GM18858 (cell line): ENCODE data around the gene CAPZA3.
"Not testable (repeated sequence)": the region's sequence is repeated elsewhere in the genome, so short reads cannot be mapped to it uniquely, and the experiment has no call there.

Experiments used
- ATAC-seq: cut with Tn5 transposase; IDR thresholded peaks from one replicate; pipeline ENCODE4 v1.9.1; 2021; ENCODE audit not compliant: unreplicated experiment

CAPZA3 gene, protein sequence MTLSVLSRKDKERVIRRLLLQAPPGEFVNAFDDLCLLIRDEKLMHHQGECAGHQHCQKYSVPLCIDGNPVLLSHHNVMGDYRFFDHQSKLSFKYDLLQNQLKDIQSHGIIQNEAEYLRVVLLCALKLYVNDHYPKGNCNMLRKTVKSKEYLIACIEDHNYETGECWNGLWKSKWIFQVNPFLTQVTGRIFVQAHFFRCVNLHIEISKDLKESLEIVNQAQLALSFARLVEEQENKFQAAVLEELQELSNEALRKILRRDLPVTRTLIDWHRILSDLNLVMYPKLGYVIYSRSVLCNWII

GRCh38 chr12:18737819-18738218 lies at the start of gene CAPZA3, which contains the start of gene PLCZ1:
Gene CAPZA3 (plus strand): TSS chr12:18738119. CDS start chr12:18738269, 150 bp downstream.
Gene PLCZ1 (minus strand): TSS chr12:18738012. CDS start chr12:18737371, 641 bp downstream.
- ATAC-seq = no peak

DNA sequence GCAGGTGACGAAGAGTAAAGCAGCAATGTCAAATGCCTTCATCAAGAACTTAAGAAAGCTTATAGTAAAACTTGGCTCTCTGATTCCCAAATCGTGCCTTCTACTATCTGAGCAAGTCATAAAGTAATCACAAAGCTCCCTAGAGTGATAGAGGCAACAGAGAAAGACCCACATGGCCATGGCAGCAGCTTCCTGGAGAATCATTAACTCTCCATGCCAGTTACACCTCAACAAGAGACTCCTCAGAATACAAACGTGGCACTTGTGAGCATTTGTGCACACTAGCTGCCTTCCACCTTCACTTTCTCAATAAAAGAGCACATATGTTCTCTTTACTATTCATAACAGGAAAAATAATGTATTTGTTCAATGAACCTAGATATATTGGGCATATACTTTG lies 48.1 kb upstream of the CAPZA3 start:
- ATAC-seq = no peak

DNA sequence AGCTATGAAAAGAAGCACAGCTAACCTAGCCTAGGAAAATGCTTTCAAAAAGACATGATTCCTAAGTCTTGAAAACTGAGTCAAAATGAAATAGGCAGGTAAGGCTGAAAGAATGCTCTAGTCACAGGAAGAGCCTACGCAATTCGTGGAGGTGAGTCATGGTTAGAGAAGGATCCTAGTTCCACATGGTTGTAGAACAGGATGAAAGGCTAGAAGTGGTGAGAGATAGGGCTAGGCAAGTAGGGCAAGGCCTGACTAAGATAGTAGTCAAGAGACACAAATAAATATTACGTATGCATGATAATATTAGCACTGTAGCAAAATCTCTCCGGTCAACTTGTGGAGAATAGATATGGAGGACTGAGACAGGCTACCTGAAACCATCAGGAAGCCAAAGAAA lies 47.3 kb upstream of the CAPZA3 start:
- no peak for ATAC-seq

GRCh38 chr12:18693986-18694385 lies 43.9 kb upstream of the CAPZA3 start:
- ATAC-seq = not testable (repeated sequence)

DNA sequence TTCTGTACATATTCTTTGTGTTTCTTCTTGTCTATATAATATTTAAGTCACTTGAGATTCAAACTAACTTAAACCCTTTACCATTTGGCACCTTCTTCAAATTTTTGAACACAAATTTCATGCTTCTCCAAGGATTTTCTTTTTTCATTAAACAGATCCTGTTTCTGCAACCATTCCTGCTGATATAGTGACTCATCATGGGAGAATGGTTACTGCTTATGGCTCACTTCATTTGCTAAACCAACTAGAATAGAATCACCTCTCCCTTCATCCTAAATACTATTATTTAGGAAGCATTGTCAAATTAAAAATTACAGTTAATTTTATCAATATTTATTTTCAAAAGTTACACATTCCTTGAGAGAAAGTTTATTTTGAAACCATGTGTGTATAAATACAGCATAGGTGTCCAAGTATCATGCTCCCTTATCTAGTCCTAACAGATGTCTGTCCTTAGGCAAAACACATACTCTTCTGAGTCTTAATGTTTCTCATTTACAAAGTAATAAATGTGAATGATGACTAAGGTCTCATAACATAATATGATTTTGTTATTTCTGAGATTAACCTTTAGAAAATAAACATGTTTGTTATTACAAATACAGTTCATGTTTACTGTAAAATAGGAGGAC lies 40.8 kb upstream of the CAPZA3 start:
- ATAC-seq = no peak

DNA sequence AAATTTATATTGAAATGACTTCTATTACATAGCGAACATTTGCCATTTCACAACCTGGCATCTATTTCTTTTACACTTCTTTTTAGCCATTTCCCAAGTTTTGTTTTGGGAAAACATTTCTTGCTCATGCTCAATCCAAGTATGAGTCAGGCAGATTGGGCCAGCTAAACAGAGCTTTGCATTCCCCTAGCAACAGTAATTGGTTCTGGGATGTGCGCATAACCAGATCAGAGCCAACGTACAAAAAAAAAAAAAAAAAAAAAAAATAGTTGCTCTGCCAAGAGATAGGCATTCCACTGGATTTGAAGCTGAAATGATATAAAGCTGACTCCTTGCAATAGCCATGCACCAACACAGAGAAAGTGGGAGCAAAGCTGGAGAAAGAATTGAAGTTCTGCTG lies 37.6 kb upstream of the CAPZA3 start:
- no peak for ATAC-seq

- ATAC-seq = no peak
Measured at GRCh38 chr12:18703321-18703720, 34.6 kb upstream of the CAPZA3 start.

- no peak for ATAC-seq
Measured at GRCh38 chr12:18703911-18704310, 34.0 kb upstream of the CAPZA3 start.

DNA sequence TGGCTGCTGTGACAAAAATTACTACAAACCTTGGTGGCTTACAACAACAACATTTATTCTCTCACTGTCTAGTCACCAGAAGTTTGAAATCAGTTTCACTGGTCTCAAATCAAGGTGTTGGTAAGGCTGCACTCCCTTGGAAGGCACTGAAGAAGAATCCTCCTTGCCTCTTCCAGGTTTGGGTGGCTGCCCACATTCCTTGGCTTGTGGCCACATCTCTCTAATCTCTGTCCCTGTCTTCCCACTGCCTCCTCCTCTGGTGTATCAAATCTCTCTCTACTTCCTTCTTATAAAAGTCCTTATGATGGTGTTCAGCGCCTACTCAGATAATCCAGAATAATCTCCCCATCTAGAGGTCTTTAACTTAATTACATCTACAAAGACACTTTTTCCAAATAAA lies 31.1 kb upstream of the CAPZA3 start:
- ATAC-seq = no peak

DNA sequence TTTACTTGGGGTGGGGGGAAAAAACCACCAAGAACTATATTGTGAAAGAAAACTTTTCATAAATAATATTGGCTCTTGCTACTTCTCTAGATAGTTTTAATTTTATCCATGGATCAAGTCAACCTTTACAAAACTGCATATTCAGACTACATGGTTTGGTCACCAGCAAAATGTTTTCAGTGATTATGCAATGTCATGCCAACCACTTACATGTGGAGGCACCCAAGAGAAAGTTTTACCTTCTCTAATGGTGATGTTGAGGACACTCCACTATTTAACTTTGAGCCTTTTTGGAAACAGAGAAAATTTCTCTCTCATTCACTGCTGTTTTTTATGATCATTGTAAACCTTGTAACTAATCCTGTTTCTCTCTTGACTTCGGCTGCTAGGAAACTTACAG lies 21.7 kb upstream of the CAPZA3 start:
- no peak for ATAC-seq

DNA sequence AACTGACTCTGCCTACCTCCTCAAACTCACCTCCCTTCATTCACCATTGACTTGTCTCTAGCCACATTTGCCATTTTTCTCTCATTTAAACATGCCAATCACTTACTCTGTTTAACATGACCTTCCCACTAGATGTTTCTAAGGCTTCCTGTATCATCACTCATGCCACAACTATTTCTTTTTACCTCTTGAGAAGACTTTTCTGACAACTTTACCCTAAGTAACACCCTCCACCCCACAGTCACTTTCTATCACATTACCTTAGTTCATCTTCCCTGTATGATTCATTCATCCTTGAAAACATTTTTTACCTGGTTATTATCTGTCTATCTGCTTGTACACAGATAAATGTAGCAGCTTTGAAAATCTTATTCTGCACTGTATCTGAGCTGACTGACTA lies 19.5 kb upstream of the CAPZA3 start:
- ATAC-seq = no peak

GRCh38 chr12:18719922-18720510 lies 17.9 kb upstream of the CAPZA3 start:
- no peak for ATAC-seq

DNA sequence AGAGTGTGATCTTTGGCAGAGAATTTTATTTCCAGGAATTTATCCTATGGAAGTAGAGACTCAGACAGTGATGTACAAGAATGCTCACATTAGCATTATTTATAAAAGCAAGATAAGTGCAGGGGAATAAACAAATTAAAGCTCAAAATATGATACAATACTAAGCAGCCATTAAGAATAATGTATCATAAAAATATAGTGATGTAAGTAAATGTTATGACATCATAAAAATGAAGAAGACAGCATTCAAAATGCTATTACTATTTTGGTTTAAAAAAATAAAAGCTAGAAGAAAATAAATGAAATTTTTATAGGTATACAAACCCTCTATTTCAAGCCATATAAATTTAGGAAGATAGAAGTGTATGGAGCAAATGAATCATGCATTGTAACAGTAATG lies 17.2 kb upstream of the CAPZA3 start:
- no peak for ATAC-seq

DNA sequence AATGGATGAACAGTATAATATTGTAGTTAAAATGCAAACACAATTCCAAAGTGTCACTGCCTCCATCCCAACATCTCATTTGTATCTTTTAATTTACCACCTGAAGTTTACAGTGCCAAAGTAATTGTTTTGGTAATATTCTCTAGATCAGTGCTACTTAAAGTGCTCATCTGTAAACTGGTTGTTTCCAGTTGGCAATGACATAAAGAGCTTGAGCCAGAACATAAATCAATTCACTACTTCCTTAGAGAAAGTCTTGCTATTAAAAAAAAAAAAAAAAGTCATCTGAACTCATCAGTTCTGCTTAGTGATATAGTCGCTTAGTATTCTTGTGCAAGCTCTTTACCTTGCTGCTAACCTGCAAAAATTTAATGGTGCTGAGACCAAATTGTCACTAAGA lies 16.5 kb upstream of the CAPZA3 start:
- ATAC-seq = no peak

DNA sequence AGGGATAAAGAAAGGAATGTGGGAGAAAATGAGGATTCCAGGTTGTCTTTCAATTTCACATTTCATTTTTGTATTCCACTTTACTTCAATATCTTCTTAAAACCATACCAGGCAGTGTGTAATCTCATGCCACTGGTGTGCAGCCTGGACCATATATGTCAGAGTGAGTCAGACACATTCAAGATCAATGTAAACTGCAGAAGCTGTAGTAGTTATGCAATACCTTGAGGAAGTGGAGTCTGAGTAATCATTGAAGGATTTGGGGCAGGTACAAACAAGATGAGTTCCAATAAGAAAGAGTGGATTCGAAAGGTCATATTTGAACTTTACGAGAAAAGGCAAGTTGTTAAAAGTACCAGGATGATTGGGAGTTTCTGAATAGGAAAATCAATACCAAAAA lies 14.2 kb upstream of the CAPZA3 start:
- no peak for ATAC-seq

GRCh38 chr12:18731156-18731555 lies 6.8 kb upstream of the CAPZA3 start:
- no peak for ATAC-seq

GRCh38 chr12:18747895-18748294 lies 10.0 kb downstream of the CAPZA3 start:
- ATAC-seq = no peak

GRCh38 chr12:18749386-18749957 lies 11.6 kb downstream of the CAPZA3 start:
- no peak for ATAC-seq

- ATAC-seq = no peak
Measured at GRCh38 chr12:18750085-18750484, 12.2 kb downstream of the CAPZA3 start.

- no peak for ATAC-seq
Measured at GRCh38 chr12:18751866-18752265, 13.9 kb downstream of the CAPZA3 start.

DNA sequence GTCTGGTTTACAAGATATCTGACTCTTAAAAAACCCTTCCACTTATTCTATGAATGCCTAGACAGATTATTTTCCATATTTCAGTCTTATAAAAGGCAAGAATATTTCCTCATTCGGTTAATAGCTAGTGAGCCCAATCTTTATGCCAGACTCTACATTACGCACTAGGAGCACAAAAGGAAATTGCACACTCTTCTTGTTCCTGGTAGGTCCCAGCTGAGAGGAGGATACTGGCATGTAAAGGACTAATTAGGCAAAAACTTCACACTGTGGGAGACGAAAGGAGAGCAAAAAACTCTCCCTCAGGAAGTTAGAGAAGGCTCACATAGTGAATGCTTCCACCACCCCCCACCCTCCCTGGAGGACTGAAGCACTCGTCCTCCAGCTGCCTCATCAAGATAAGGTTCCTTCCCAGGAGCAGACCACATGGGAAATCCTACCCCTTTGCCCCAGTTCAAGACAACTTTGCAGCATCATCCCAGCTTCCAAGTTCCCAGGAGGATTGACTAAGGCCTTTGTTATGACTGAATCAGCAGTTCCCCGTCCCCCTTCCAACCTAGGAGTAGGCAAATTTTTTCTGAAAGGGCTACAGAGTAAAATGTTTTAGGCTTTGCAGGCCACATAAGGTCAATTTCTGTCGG lies 14.5 kb downstream of the CAPZA3 start:
- no peak for ATAC-seq

DNA sequence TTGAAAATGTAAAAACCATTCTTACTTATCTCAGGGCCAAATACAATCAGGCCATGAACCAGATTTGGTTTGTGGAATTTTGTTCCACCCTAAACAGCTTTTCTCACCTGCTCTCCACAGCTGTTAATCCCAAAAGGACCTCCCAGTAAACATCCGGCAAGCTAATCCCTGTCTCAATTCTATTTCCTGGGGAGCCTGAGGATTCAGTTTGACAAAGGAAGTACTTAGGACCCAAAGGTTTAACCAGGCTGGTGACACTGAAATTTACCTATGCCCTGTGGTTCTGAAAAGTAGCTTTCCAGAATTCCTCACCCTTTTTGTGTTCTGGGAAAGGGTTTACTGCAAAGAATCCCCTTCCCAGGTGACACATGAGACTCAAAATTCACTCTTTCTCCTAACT lies 15.0 kb downstream of the CAPZA3 start:
- ATAC-seq = no peak
